SK-N-SH (cell line): ENCODE data around the gene ADPGK. TPM values are rescaled to one million over a fixed set of nuclear protein-coding genes. Genes with fewer than 3 reads are reported as not detected.

ENCODE experiments used
- CTCF ChIA-PET: fragments of 300-600, 350-600 bp; formaldehyde crosslinking; extraction: SDS; loops from one replicate; lab custom pipeline; 2021; lab: Yijun Ruan, JAX
- POLR2A ChIA-PET: fragments of 350-600 bp; sonication (Branson Sonifier 250); formaldehyde crosslinking; extraction: SDS; loops from one replicate; lab custom pipeline; 2020; ENCODE audit warnings: antibody characterized with exemption, inconsistent platforms; lab: Yijun Ruan, JAX
- DNase-seq: peaks from one replicate; pipeline ENCODE4 v3.0.0; 2012
- H2AFZ ChIP-seq: fragments of 200-600 bp; sonication (generic); 2 replicates; pipeline ENCODE4 v1.8.1; 2016; ENCODE audit warnings: antibody characterized with exemption, mild to moderate bottlenecking, low read depth
- H3F3A ChIP-seq: fragments of 200-600 bp; sonication (generic); replicated peaks from 2 replicates; pipeline ENCODE3; 2016; ENCODE audit warnings: antibody characterized with exemption, mild to moderate bottlenecking; ENCODE audit not compliant: insufficient read depth
- H3K27ac ChIP-seq, 2 experiments: fragments of 200-500 bp in 1 of 2; fragments of 200-600 bp in 1 of 2; sonication (Bioruptor generic) in 1 of 2; sonication (generic), shearing (Covaris generic) in 1 of 2; 2 replicates each; pipeline versions ENCODE4 v1.5.1 to v1.6.1; 2014 to 2016; ENCODE audit warnings: low read depth in 2 of 2, inconsistent platforms in 1 of 2, low read length in 1 of 2, mild to moderate bottlenecking in 1 of 2, mixed read lengths in 1 of 2
- H3K27me3 ChIP-seq: fragments of 200-600 bp; sonication (generic), shearing (Covaris generic); 2 replicates; pipeline ENCODE4 v1.6.1; 2016; ENCODE audit warnings: mixed run types; ENCODE audit not compliant: insufficient read depth
- H3K36me3 ChIP-seq, 2 experiments: fragments of 200-500 bp in 1 of 2; fragments of 200-600 bp in 1 of 2; sonication (Bioruptor generic) in 1 of 2; sonication (generic) in 1 of 2; replicated peaks in 1 of 2; 2 replicates each; pipeline versions ENCODE3 to v1.5.1; 2014 to 2016; ENCODE audit warnings: low read length in 1 of 2, mild to moderate bottlenecking in 1 of 2; ENCODE audit not compliant: insufficient read depth in 2 of 2, control insufficient read depth in 1 of 2
- H3K4me1 ChIP-seq, 2 experiments: fragments of 200-500 bp in 1 of 2; fragments of 200-600 bp in 1 of 2; sonication (Bioruptor generic) in 1 of 2; sonication (generic), shearing (Covaris generic) in 1 of 2; 2 replicates each; pipeline versions ENCODE4 v1.5.1 to v1.6.1; 2014 to 2016; ENCODE audit warnings: low read depth in 1 of 2, low read length in 1 of 2, mixed run types in 1 of 2; ENCODE audit not compliant: insufficient read depth in 2 of 2, control insufficient read depth in 1 of 2
- H3K4me2 ChIP-seq: fragments of 200-600 bp; sonication (generic), shearing (Covaris generic); 2 replicates; pipeline ENCODE4 v1.6.1; 2017; ENCODE audit warnings: mixed run types
- H3K4me3 ChIP-seq, 2 experiments: fragments of 200-500 bp in 1 of 2; fragments of 200-600 bp in 1 of 2; sonication (Bioruptor generic) in 1 of 2; sonication (generic), shearing (Covaris generic) in 1 of 2; 2 replicates each; pipeline versions ENCODE4 v1.5.1 to v1.8.1; 2014 to 2016; ENCODE audit warnings: low read depth in 2 of 2, inconsistent platforms in 1 of 2, low read length in 1 of 2, mild to moderate bottlenecking in 1 of 2, mixed read lengths in 1 of 2, moderate library complexity in 1 of 2
- H3K79me2 ChIP-seq: fragments of 200-600 bp; sonication (generic); 2 replicates; pipeline ENCODE4 v1.8.1; 2017; ENCODE audit warnings: mild to moderate bottlenecking; ENCODE audit not compliant: insufficient read depth
- H3K9ac ChIP-seq: fragments of 200-600 bp; sonication (generic); 2 replicates; pipeline ENCODE4 v1.6.1; 2017; ENCODE audit warnings: mixed run types
- H3K9me2 ChIP-seq: fragments of 200-600 bp; sonication (generic); 2 replicates; pipeline ENCODE4 v1.6.1; 2017; ENCODE audit warnings: mixed run types
- H3K9me3 ChIP-seq: fragments of 200-600 bp; sonication (generic); 2 replicates; pipeline ENCODE4 v1.6.1; 2017; ENCODE audit warnings: mixed run types, mild to moderate bottlenecking, moderate library complexity
- H4K20me1 ChIP-seq: fragments of 200-600 bp; sonication (generic); 2 replicates; pipeline ENCODE4 v1.6.1; 2017; ENCODE audit warnings: mild to moderate bottlenecking, mixed run types; ENCODE audit not compliant: insufficient read depth
- EZH2phosphoT487 ChIP-seq: fragments of 200-600 bp; sonication (generic); IDR thresholded peaks from 2 replicates; pipeline ENCODE4 v1.6.1; 2017; ENCODE audit warnings: low read depth, mixed run types, mild to moderate bottlenecking, antibody characterized with exemption, moderate library complexity, borderline replicate concordance
- GABPA ChIP-seq: IDR thresholded peaks from 2 replicates; pipeline ENCODE4 v1.4.0; 2012; ENCODE audit warnings: low read depth, mild to moderate bottlenecking
- IRF3 ChIP-seq: fragments of 150-350 bp; IDR thresholded peaks from 2 replicates; pipeline ENCODE4 v1.6.1; 2016; ENCODE audit warnings: mild to moderate bottlenecking, low read depth, low read length
- MAX ChIP-seq: IDR thresholded peaks from 2 replicates; pipeline ENCODE4 v1.4.0; 2012; ENCODE audit warnings: low read depth
- MEF2A ChIP-seq: IDR thresholded peaks from 2 replicates; pipeline ENCODE4 v1.4.0; 2012; ENCODE audit warnings: low read depth, borderline replicate concordance
- MXI1 ChIP-seq: IDR thresholded peaks from 2 replicates; pipeline ENCODE4 v1.6.1; 2012; ENCODE audit warnings: mild to moderate bottlenecking, low read depth, low read length, improper control_type of control experiment
- NFIC ChIP-seq: IDR thresholded peaks from 2 replicates; pipeline ENCODE4 v1.4.0; 2012; ENCODE audit warnings: borderline replicate concordance
- NRF1 ChIP-seq: IDR thresholded peaks from 2 replicates; pipeline ENCODE4 v1.6.1; 2012; ENCODE audit warnings: low read depth, mild to moderate bottlenecking, low read length
- POLR2AphosphoS5 ChIP-seq: IDR thresholded peaks from 2 replicates; pipeline ENCODE4 v1.6.1; 2012; ENCODE audit warnings: low read depth, low read length
- RCOR1 ChIP-seq: fragments of 150-350 bp; IDR thresholded peaks from 2 replicates; pipeline ENCODE4 v1.6.1; 2017; ENCODE audit warnings: antibody characterized with exemption, low read length
- RFX5 ChIP-seq: IDR thresholded peaks from 2 replicates; pipeline ENCODE4 v1.6.1; 2012; ENCODE audit warnings: mild to moderate bottlenecking, improper control_type of control experiment, low read length
- RXRA ChIP-seq: IDR thresholded peaks from 2 replicates; pipeline ENCODE4 v1.4.0; 2012; ENCODE audit warnings: low read depth, mild to moderate bottlenecking, borderline replicate concordance
- SIN3A ChIP-seq: IDR thresholded peaks from 2 replicates; pipeline ENCODE4 v1.6.1; 2012; ENCODE audit warnings: low read depth, mild to moderate bottlenecking, low read length, moderate library complexity, borderline replicate concordance
- TCF12 ChIP-seq: IDR thresholded peaks from 2 replicates; pipeline ENCODE4 v1.4.0; 2012
- TEAD4 ChIP-seq: IDR thresholded peaks from 2 replicates; pipeline ENCODE4 v1.4.0; 2012; ENCODE audit warnings: mild to moderate bottlenecking, borderline replicate concordance; ENCODE audit not compliant: insufficient read depth
- USF1 ChIP-seq: IDR thresholded peaks from 2 replicates; pipeline ENCODE4 v1.4.0; 2012; ENCODE audit warnings: low read depth, borderline replicate concordance
- USF2 ChIP-seq: fragments of 150-350 bp; IDR thresholded peaks from 2 replicates; pipeline ENCODE4 v1.6.1; 2017; ENCODE audit warnings: antibody characterized with exemption, low read length, low read depth, borderline replicate concordance
- YY1 ChIP-seq: IDR thresholded peaks from 2 replicates; pipeline ENCODE4 v1.4.0; 2012; ENCODE audit warnings: low read depth, mild to moderate bottlenecking
- WGBS: methylation state at CpG from one replicate; pipeline ENCODE4 v1.1.6; 2017; ENCODE audit warnings: low lambda C conversion rate; 5-methylcytosine and 5-hydroxymethylcytosine counted together
- polyA plus RNA-seq, 3 experiments: library from polyadenylated mRNA; depleted of rRNA; stranded (reverse); fragments of >200 nt; gene quantifications; 2 replicates each; pipeline ENCODE4 v1.2.3, GENCODE V29; 2012

The ADPGK gene
- polyA plus RNA-seq, 1 of the 3 experiments (the other 2 are of a cell fraction): 57.3 TPM

- Histone ChIP-seq H3K9me3 (peaks cover 21% of the 10 kb centered on the region), H3K79me2 (peaks cover 44% of the 10 kb centered on the region), H2AFZ (no peak overlapping the region), H3K36me3 (peaks cover 34 to 77% of the 10 kb centered on the region in 2 experiments), H3K27ac (no peak overlapping the region), H3K9me2 (no peaks in the 10 kb centered on the region), H3K9ac (no peak overlapping the region), H3K4me3 (no peak overlapping the region), H3K27me3 (no peaks in the 10 kb centered on the region), H3K4me1 (no peaks in the 10 kb centered on the region), H4K20me1 (no peaks in the 10 kb centered on the region), H3F3A (no peaks in the 10 kb centered on the region), H3K4me2 (no peak overlapping the region)
- DNase-seq: no peak
- no peak for TF ChIP-seq TEAD4
- no peak for TF ChIP-seq TCF12
- no peak for TF ChIP-seq RCOR1
- no peak for TF ChIP-seq NRF1
- no peak for TF ChIP-seq IRF3
- no peak for TF ChIP-seq RXRA
- TF ChIP-seq YY1: no peak
- no peak for TF ChIP-seq POLR2AphosphoS5
- no peak for TF ChIP-seq MEF2A
- no peak for TF ChIP-seq RFX5
- TF ChIP-seq GABPA: no peak
- no peak for TF ChIP-seq NFIC
- no peak for TF ChIP-seq EZH2phosphoT487
- CTCF ChIA-PET: interaction anchor here (1.1 kb wide), 1 partner anchor 96 kb away, joined by 3 read pairs; no protein-coding TSS in a partner anchor
- WGBS: 97% methylated on average over 2 of the region's 2 CpGs
- POLR2A ChIA-PET: no interaction called here
Measured at GRCh38 chr15:72766780-72767179, 16.8 kb downstream of the ADPGK start.

- Histone ChIP-seq H3K27ac (no peak overlapping the region), H3K9me2 (no peaks in the 10 kb centered on the region), H4K20me1 (no peaks in the 10 kb centered on the region), H3K79me2 (peaks cover 48% of the 10 kb centered on the region), H3K36me3 (peaks cover 32 to 76% of the 10 kb centered on the region in 2 experiments), H3K27me3 (no peaks in the 10 kb centered on the region), H3K9ac (no peak overlapping the region), H3K4me3 (no peak overlapping the region), H3F3A (no peaks in the 10 kb centered on the region), H3K4me2 (no peak overlapping the region), H3K9me3 (peaks cover 21% of the 10 kb centered on the region), H3K4me1 (no peaks in the 10 kb centered on the region), H2AFZ (no peak overlapping the region)
- ChIA-PET POLR2A (interaction anchor here (0.8 kb wide), 1 partner anchor 10 kb away, joined by 3 read pairs; no protein-coding TSS in a partner anchor), CTCF (interaction anchor here (1.0 kb wide), 2 partner anchors 14 to 44 kb away, joined by 3 to 4 read pairs; no protein-coding TSS in a partner anchor)
- TF ChIP-seq MXI1: no peak
- no peak for TF ChIP-seq TEAD4
- TF ChIP-seq USF2: no peak
- no peak for TF ChIP-seq MAX
- no peak for TF ChIP-seq USF1
- TF ChIP-seq EZH2phosphoT487: no peak
- no peak for TF ChIP-seq SIN3A
- DNase-seq: no peak
- WGBS: 91% methylated on average over 2 of the region's 2 CpGs
Measured at GRCh38 chr15:72766025-72766424, 17.5 kb downstream of the ADPGK start.
